Activated CD8-positive, alpha-beta memory T cell treated with anti-CD3 and anti-CD28 coated beads, Interleukin-2, amount 50 U/mL, for 48 hours (primary cell): ENCODE results near the gene C1QB.

Source experiments
- DNase-seq: peaks from one replicate; pipeline ENCODE4 v3.0.0-alpha.2; 2020

C1QB gene

GRCh38 chr1:22636353-22636752 lies 16.7 kb upstream of the C1QB start, which contains the start of gene C1QA:
Gene C1QA, plus strand, starts transcription at chr1:22636628. Its CDS starts 989 bp downstream, at chr1:22637617.
- no peak for DNase-seq

GRCh38 chr1:22636927-22637326 lies 16.1 kb upstream of the C1QB start:
- DNase-seq, result no peak

GRCh38 chr1:22637907-22638445 lies 15.1 kb upstream of the C1QB start:
- DNase-seq, result no peak

GRCh38 chr1:22638476-22639234 lies 14.4 kb upstream of the C1QB start:
- no peak for DNase-seq

- no peak for DNase-seq
These were observed 13.8 kb upstream of the C1QB start for GRCh38 chr1:22639286-22639685.

- no peak for DNase-seq
These were observed 11.8 kb upstream of the C1QB start for GRCh38 chr1:22641247-22641646.

- DNase-seq, result peak; percentile 90
These were observed 11.0 kb upstream of the C1QB start for GRCh38 chr1:22641906-22642636.

GRCh38 chr1:22643381-22643780 lies 9.7 kb upstream of the C1QB start, which contains the start of gene C1QC:
Gene C1QC, plus strand, starts transcription at chr1:22643633. Its CDS starts 391 bp downstream, at chr1:22644024.
- DNase-seq, result no peak

GRCh38 chr1:22643928-22644327 lies 9.1 kb upstream of the C1QB start:
- no peak for DNase-seq

- DNase-seq, result no peak
These were observed 7.1 kb upstream of the C1QB start for GRCh38 chr1:22645931-22646330.

GRCh38 chr1:22646384-22646783 lies 6.7 kb upstream of the C1QB start:
- DNase-seq, result no peak

GRCh38 chr1:22650089-22650693 lies 2.8 kb upstream of the C1QB start:
- no peak for DNase-seq

GRCh38 chr1:22651941-22652856 lies 837 bp upstream of the C1QB start:
- no peak for DNase-seq

GRCh38 chr1:22654692-22655091 lies 1.7 kb downstream of the C1QB start:
- no peak for DNase-seq

GRCh38 chr1:22658385-22659163 lies 5.5 kb downstream of the C1QB start:
- no peak for DNase-seq

GRCh38 chr1:22660716-22661241 lies 7.7 kb downstream of the C1QB start:
- DNase-seq, result no peak

GRCh38 chr1:22661880-22662279 lies 8.8 kb downstream of the C1QB start:
- DNase-seq, result no peak

GRCh38 chr1:22662318-22662717 lies 9.3 kb downstream of the C1QB start:
- no peak for DNase-seq

- no peak for DNase-seq
These were observed 10.0 kb downstream of the C1QB start for GRCh38 chr1:22662986-22663408.

- DNase-seq, result no peak
These were observed 12.7 kb downstream of the C1QB start for GRCh38 chr1:22665752-22666151.

GRCh38 chr1:22666412-22666811 lies 13.4 kb downstream of the C1QB start:
- DNase-seq, result no peak
